GM13977 (cell line): ENCODE measurements around the gene CDK5R2.

Source experiments
- DNase-seq: peaks from one replicate; pipeline ENCODE4 v3.0.0; 2012; ENCODE audit warnings: low spot score
- CTCF ChIP-seq: IDR thresholded peaks from 2 replicates; pipeline ENCODE4 v1.5.1; 2012; ENCODE audit warnings: mild to moderate bottlenecking, control low read depth; ENCODE audit not compliant: insufficient read depth; ENCODE audit errors: extremely low read depth, missing control alignments
- in situ Hi-C: fragments of 300-500 bp; cut with MboI; formaldehyde crosslinking; loops from one replicate; pipeline ENCODE4 v1.12.0; 2022; ENCODE audit warnings: low sequenced_read_pairs, low pct_unique_long_range_greater_than_20kb, mixed read lengths, inconsistent platforms; ENCODE audit not compliant: unreplicated experiment

CDK5R2 gene

GRCh38 chr2:218982586-218983262 is 23.3 kb downstream of the CDK5R2 start:
- peak; percentile 35 for DNase-seq
- no peak for TF ChIP-seq CTCF
- in situ Hi-C loops: no loop called here

- TF ChIP-seq CTCF: no peak
- DNase-seq: peak; percentile 31
- in situ Hi-C loops: no loop called here
Observed at GRCh38 chr2:218983263-218983933, 23.9 kb downstream of the CDK5R2 start.

GRCh38 chr2:218983934-218984238 is 24.4 kb downstream of the CDK5R2 start:
- in situ Hi-C loops: no loop called here
- no peak for TF ChIP-seq CTCF
- DNase-seq: no peak

- no peak for TF ChIP-seq CTCF
- DNase-seq: peak; percentile 56
- in situ Hi-C loops: no loop called here
Observed at GRCh38 chr2:218984239-218985020, 25.0 kb downstream of the CDK5R2 start.

- DNase-seq: no peak
- no peak for TF ChIP-seq CTCF
- in situ Hi-C loops: no loop called here
Observed at GRCh38 chr2:218985021-218985324, 25.5 kb downstream of the CDK5R2 start, which contains the start of gene FEV. Gene FEV (minus strand): TSS chr2:218985184. CDS start chr2:218985075, 109 bp downstream.

GRCh38 chr2:218985325-218986091 is 26.0 kb downstream of the CDK5R2 start:
- DNase-seq: peak; percentile 25
- in situ Hi-C loops: no loop called here
- TF ChIP-seq CTCF: no peak
